Cerebellar cortex (tissue), 1 donor: ENCODE data around the gene IFT22.
A peak's percentile ranks its signal among the peaks of the same experiment; 100 is the strongest.
"Not testable (repeated sequence)": the region's sequence is repeated elsewhere in the genome, so short reads cannot be mapped to it uniquely, and the experiment has no call there.

Experiments
- DNase-seq: peaks from one replicate; pipeline ENCODE4 v3.0.0-alpha.2; 2015; ENCODE audit warnings: low spot score

The IFT22 gene

GRCh38 chr7:101308245-101309085, 13.1 kb downstream of the IFT22 start:
- DNase-seq: peak; percentile 76

- DNase-seq: no peak
Measured at GRCh38 chr7:101306307-101306706, 15.3 kb downstream of the IFT22 start.

DNA sequence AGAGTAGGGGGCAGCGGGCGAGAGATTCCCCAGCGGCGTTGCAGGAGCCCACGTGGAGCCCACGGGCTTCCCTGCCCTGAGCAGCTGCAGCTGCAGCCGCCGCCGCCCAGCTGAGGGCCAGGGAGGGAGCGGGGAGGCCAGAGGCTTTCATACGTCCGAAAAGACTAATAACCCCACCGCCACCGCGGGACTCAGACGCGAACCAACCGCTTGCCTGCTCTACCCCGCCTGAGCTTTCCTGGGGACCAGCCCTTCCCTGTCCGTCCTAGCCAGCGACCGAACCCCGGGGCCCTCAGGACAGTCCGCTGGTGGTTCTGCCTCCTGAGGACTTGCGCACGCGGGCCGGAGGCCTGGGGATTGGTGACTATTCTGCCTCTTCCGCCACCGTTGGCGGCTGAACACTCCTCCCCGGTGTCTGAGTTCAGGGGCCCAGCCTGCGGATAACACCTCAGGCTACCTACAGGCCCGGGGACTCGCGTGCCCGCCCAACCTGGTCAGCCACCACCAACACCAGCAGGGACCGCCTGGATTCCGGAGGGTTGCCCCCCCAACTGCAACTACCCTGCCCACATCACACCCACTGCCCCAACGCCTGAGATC, 18.4 kb downstream of the IFT22 start:
- no peak for DNase-seq

GRCh38 chr7:101302641-101303101, 18.9 kb downstream of the IFT22 start:
- no peak for DNase-seq

DNA sequence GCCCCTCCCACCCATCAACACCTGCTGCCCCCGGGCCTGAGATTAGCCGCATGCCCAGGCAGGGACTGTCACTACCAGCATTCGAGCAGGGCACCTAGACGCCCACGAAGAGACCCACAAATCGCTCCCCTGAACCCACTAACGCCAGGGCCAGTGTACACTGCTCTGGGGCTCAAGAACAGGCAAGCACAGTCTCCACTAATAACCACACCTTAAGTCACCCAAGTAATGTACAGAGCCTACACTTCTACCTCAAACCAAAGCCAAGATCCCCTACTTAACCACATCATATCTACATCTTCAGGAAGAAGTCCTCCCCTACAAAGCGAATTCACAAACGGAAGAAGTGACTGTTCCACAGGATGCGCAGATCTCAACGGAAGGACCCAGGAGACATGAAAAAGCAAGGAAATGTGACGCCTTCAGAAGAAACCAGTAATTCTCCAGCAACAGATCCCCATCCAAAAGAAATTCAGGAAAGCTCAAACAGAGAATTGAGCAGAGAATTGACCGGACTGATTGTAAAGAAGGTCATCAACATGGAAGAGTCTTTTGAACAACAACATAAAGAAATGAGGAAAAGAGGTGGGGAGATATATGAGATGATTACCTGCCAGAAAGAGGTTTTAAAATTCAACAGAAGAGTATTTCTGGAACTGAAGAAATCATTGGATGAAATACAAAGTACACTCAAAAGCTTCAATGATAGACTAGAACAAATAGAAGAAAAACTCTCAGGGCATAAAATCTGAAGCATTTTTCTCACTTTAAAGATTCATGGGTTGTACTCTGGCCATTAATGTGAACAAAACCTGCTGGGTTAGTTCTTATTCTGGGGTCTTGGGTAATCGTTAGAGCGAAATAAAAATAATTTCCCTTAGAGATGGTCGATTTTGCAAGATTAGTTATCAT, 20.9 kb downstream of the IFT22 start:
- no peak for DNase-seq

DNA sequence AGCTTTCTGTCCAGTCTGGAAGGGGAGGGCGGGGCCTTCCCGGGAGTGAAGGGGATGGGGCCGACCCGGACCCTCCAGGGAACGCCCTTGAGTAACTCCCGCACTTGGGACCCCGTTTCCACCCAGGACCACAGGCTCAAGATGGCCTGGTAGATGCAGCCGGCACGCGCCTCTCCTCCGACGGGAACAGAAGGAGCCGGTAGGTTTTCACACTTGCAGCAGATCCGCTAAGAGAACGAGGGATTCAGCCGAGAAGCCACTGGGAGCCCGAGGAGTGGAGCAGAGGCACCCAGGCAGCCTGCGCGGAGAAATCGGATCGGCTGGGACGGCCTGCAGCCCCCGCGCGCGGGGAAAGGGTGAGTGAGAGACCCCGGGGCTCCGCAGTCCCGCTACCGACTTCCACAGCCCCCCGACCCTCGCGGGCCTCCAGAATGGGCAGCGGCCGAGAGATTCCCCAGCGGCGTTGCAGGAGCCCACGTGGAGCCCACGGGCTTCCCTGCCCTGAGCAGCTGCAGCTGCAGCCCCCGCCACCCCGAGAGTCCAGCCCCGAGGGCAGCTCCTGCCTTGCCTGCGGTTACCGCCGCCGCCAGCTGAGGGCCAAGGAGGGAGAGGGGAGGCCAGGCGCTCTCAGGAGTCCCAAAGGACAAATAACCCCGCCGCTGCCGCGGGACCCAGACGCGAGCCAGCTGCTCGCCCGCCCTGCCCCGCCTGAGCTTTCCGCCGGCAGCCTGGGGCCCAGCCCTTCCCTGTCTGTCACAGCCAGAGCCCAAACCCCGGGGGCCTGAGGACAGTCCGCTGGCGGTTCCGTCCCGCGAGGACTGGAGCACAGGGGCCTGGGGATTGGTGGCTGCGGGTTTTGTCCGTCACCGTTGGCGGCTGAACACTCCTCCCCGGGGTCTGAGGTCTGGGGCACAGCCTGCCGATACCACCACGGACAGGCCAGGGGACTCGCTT, 21.8 kb downstream of the IFT22 start:
- no peak for DNase-seq

GRCh38 chr7:101294832-101295121, 26.8 kb downstream of the IFT22 start:
- no peak for DNase-seq

DNA sequence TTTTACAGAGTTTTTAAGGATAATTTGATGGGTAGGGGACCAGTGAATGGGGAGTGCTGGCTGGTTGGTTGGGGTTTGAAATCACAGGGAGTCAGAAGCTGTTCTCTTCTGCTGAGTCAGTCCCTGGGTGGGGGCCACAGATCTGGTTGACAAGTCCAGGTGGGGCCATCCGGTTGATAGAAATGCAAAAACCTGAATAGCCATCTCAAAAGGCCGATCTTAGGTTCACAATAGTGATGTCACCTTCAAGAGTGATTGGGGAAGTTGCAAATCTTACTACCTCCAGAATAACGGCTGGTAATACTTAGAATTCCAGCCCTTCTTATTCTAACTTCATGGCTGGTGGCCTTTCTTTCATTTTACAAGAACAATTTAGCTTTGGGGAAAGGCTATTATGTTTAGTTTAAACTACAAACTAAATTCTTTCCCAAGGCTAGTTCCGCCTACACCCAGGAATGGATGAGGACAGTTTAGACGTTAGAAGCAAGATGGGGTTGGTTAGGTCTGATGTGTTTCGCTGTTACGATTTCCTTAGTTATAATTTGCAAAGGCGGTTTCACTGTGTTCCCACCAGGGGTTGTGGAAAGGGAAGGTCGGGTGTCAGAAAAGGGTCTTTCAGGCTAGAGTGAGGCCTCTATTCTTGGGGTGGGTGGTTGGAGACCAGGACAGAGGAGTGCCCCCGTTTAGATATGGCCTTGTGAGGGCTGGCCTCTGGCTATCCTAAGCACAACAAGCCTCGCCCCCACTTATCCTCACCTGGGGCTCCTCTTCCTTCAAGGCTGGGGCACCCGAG, 27.4 kb downstream of the IFT22 start:
- DNase-seq: no peak

- DNase-seq: not testable (repeated sequence)
Measured at GRCh38 chr7:101293069-101294021, 28.3 kb downstream of the IFT22 start.

DNA sequence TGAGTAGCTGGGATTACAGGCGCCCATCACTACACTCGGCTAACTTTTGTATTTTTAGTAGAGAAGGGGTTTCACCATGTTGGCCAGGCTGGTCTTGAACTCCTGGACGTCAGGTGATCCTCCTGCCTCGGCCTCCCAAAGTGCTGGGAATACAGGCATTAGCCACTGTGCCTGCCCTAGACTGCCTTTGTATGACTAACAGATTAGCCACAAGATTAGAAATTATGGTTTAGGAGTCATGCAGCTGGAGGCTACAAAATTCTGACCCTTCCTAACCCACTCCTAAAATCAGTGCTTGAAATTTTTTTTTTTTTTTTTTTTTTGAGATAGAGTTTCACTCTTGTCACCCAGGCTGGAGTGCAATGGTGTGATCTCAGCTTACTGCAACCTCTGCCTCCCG, 29.0 kb downstream of the IFT22 start:
- not testable (repeated sequence) for DNase-seq

- peak; percentile 50 for DNase-seq
Measured at GRCh38 chr7:101290186-101291037, 31.2 kb downstream of the IFT22 start.

- DNase-seq: not testable (repeated sequence)
Measured at GRCh38 chr7:101289687-101290086, 31.9 kb downstream of the IFT22 start.

DNA sequence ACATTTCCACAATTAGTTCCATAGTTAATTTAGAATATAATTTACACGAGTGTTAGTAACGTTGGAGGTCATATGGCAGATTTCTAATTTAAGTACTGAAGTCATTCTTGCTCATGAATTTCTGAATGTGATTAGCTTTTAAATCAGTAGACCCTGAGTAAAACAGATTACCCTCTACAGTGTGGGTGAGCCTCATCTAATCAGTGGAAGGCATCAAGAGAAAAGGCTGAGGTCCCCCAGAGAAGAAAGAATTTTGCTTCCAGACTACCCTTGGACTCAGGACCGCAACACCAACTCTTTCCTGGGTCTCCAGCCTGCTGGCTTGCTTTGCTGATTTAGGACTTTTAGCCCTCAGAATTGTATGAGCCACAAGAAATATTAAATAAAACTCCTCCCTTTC, 33.2 kb downstream of the IFT22 start:
- no peak for DNase-seq

DNA sequence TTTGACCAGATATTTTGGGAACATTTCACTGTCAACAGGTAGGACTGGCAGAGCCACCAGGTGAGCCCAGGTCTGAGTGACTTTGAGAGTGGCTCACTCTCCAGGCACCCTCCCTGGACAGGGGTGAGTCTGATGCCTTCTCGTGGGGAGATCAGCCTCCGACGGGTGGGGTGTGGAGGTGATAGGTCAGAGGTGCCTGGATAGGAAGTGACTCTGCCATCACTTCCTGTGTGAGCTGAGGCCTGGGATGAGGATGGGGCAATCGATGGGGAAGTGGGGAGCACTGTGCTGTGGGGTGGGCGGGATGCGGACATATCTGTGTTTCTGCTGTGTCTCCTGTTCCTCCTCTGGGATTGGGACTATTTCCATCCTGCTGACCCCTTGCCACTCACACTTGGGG, 34.6 kb downstream of the IFT22 start:
- no peak for DNase-seq

DNA sequence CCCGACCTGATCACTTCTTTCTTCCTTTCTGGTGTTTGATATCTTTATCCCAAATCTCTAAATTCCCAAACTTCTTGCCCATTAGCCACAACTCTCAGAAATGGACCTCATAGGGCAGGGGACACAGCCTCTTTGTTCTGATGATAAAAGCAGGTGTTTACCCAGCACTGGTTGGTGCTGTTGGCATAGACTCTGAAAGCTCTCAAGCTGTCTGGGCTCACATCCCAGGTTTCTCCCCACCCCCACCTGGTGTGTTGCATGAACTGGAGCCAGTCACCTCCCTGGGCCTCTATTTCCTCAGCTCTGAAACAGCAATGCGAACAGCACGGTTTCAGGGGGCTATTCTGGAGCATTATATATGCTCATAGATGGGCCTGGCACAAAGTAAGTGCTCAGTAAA, 35.7 kb downstream of the IFT22 start:
- DNase-seq: not testable (repeated sequence)

GRCh38 chr7:101285171-101285570, 36.4 kb downstream of the IFT22 start:
- no peak for DNase-seq

- DNase-seq: not testable (repeated sequence)
Measured at GRCh38 chr7:101280912-101281311, 40.7 kb downstream of the IFT22 start.

DNA sequence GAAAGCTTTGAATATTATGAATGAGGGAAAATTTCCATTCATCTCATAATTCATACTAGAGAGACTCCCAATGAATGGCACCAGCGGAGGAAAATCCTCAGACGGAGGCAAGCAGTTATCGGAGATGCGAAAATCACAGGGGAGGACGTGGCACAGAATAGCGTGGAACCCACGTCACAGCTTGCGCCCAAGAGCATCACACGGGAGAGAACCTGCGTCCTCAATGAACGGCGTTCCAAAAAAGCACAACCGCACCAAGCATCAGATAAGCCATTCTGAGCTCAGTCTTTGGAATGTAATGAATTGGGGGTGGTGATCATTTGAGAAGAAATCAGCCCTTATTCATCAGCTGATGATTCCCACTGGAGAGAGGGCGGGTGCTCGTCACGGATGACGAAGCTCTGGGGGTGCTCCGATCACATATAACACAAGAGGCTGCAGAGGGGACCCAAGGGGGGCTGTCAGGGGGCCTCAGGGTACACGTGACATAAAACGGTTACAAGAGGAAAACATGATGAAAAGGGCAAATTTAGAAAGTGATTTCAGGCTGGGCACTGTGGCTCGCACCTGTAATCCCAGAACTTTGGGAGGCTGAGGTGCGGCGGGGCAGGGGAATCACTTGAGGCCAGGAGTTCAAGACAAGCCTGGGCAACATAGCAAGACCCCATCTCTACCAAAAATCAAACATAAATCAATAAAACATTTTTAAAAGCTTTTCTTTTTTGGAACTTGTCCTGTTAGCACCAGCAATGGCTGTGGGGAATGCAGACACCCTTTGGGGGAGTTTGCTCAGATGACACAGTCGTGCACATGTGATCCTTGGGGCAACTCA, 42.9 kb downstream of the IFT22 start:
- DNase-seq: no peak
